OCI-M2 (cell line): Measurements from ENCODE around the gene CCDC174.
"Not testable (repeated sequence)": the region's sequence is repeated elsewhere in the genome, so short reads cannot be mapped to it uniquely, and the experiment has no call there.

ENCODE experiments used
- DNase-seq: peaks from one replicate; lab custom pipeline; 2025; ENCODE audit not compliant: unreplicated experiment; lab: John Stamatoyannopoulos, UW

The CCDC174 gene

GRCh38 chr3:14649466-14649865 is 2.1 kb upstream of the CCDC174 start:
- no peak for DNase-seq

GRCh38 chr3:14650193-14650592 is 1.4 kb upstream of the CCDC174 start:
- no peak for DNase-seq

GRCh38 chr3:14652360-14652907 is 872 bp downstream of the CCDC174 start:
- not testable (repeated sequence) for DNase-seq

GRCh38 chr3:14657579-14657978 is 6.0 kb downstream of the CCDC174 start:
- DNase-seq, result no peak

GRCh38 chr3:14658978-14659377 is 7.4 kb downstream of the CCDC174 start:
- DNase-seq, result no peak

- no peak for DNase-seq
Observed at GRCh38 chr3:14660942-14661341, 9.4 kb downstream of the CCDC174 start.

GRCh38 chr3:14663396-14664135 is 12.0 kb downstream of the CCDC174 start:
- no peak for DNase-seq

- no peak for DNase-seq
Observed at GRCh38 chr3:14664170-14664569, 12.6 kb downstream of the CCDC174 start.

GRCh38 chr3:14672588-14672987 is 21.0 kb downstream of the CCDC174 start:
- no peak for DNase-seq

GRCh38 chr3:14674841-14675240 is 23.3 kb downstream of the CCDC174 start, which contains the start of gene C3orf20:
Gene C3orf20 (plus strand): TSS chr3:14675141. CDS start chr3:14682714, 7,573 bp downstream.
- DNase-seq, result no peak

GRCh38 chr3:14676881-14677280 is 25.3 kb downstream of the CCDC174 start:
- DNase-seq, result no peak

GRCh38 chr3:14678015-14678503 is 26.5 kb downstream of the CCDC174 start:
- DNase-seq, result no peak

- DNase-seq, result no peak
Observed at GRCh38 chr3:14680115-14680514, 28.6 kb downstream of the CCDC174 start.

GRCh38 chr3:14680716-14681115 is 29.2 kb downstream of the CCDC174 start:
- DNase-seq, result no peak

GRCh38 chr3:14684447-14684846 is 32.9 kb downstream of the CCDC174 start:
- no peak for DNase-seq

GRCh38 chr3:14685179-14685578 is 33.6 kb downstream of the CCDC174 start:
- no peak for DNase-seq

GRCh38 chr3:14687360-14687759 is 35.8 kb downstream of the CCDC174 start:
- no peak for DNase-seq

GRCh38 chr3:14688525-14688924 is 37.0 kb downstream of the CCDC174 start:
- no peak for DNase-seq

GRCh38 chr3:14689247-14689980 is 37.9 kb downstream of the CCDC174 start:
- no peak for DNase-seq

GRCh38 chr3:14691239-14691638 is 39.7 kb downstream of the CCDC174 start:
- DNase-seq, result no peak

GRCh38 chr3:14691719-14692118 is 40.2 kb downstream of the CCDC174 start:
- DNase-seq, result no peak
